AG04450 (cell line): Measurements from ENCODE around the gene TNP1. TPM values are rescaled to one million over a fixed set of nuclear protein-coding genes. Genes with fewer than 3 reads are reported as not detected.

ENCODE experiments used
- CTCF ChIA-PET: fragments of 300-600, 350-600 bp; formaldehyde crosslinking; extraction: SDS; loops from one replicate; lab custom pipeline; 2022; ENCODE audit warnings: antibody characterized with exemption, inconsistent platforms; lab: Charles Lee
- POLR2A ChIA-PET: fragments of 350-600 bp; formaldehyde crosslinking; extraction: SDS; loops from one replicate; lab custom pipeline; 2021; ENCODE audit warnings: antibody characterized with exemption, inconsistent platforms; lab: Yijun Ruan, JAX
- DNase-seq: peaks from one replicate; pipeline ENCODE4 v3.0.0-alpha.2; 2011; ENCODE audit warnings: low read depth, low spot score
- H3K27ac ChIP-seq: one replicate; pipeline ENCODE4 v1.5.1; 2012; ENCODE audit warnings: low read depth, low read length, control low read depth
- H3K27me3 ChIP-seq: one replicate; pipeline ENCODE4 v1.6.0; 2012; ENCODE audit warnings: low read length; ENCODE audit not compliant: control insufficient read depth, insufficient read depth
- H3K4me3 ChIP-seq: 2 replicates; pipeline ENCODE4 v1.5.1; 2011; ENCODE audit warnings: mild to moderate bottlenecking, low read depth, low read length, control low read depth
- H3K9me3 ChIP-seq: 2 replicates; pipeline ENCODE4 v1.5.1; 2012; ENCODE audit warnings: low read length; ENCODE audit not compliant: control insufficient read depth, insufficient read depth
- polyA plus RNA-seq: library from polyadenylated mRNA; depleted of rRNA; stranded (reverse); fragments of >200 nt; gene quantifications from 2 replicates; pipeline ENCODE4 v1.2.3, GENCODE V29; 2011
- TF ChIP-seq, protein P1 (sequence below): IDR thresholded peaks from 2 replicates; pipeline ENCODE4 v1.5.1; 2011; ENCODE audit warnings: low read depth, low read length, control low read depth, inconsistent platforms

Gene TNP1
- polyA plus RNA-seq, 1 experiment, result not detected

DNA sequence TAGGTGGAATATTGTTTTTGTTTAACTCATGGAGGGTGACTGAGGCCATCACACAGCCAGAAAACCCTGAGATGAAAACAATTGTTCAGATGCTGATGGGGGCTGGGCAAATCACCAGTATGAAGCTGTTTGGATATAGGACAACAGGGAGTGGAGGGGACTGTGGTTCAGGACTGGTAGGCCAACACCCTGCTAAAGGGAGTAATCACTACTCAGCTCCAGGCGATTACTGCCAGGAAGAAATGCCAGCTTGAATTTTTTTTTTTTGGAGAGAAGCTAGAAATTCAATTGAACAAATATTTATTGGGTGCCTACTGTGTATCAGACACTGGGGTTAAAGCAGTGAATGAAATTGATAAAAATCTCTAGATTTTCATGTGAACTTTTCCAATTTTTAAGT lies 37.4 kb downstream of the TNP1 start:
- Histone ChIP-seq H3K27me3 (peaks cover 15% of the 10 kb centered on the region), H3K4me3 (no peak overlapping the region), H3K27ac (no peak overlapping the region), H3K9me3 (no peaks in the 10 kb centered on the region; the same call in 1 of the 2 replicates)
- DNase-seq, result no peak
- ChIA-PET CTCF (no interaction called here), POLR2A (no interaction called here)
- TF ChIP-seq, protein P1, sequence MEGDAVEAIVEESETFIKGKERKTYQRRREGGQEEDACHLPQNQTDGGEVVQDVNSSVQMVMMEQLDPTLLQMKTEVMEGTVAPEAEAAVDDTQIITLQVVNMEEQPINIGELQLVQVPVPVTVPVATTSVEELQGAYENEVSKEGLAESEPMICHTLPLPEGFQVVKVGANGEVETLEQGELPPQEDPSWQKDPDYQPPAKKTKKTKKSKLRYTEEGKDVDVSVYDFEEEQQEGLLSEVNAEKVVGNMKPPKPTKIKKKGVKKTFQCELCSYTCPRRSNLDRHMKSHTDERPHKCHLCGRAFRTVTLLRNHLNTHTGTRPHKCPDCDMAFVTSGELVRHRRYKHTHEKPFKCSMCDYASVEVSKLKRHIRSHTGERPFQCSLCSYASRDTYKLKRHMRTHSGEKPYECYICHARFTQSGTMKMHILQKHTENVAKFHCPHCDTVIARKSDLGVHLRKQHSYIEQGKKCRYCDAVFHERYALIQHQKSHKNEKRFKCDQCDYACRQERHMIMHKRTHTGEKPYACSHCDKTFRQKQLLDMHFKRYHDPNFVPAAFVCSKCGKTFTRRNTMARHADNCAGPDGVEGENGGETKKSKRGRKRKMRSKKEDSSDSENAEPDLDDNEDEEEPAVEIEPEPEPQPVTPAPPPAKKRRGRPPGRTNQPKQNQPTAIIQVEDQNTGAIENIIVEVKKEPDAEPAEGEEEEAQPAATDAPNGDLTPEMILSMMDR, result no peak

DNA sequence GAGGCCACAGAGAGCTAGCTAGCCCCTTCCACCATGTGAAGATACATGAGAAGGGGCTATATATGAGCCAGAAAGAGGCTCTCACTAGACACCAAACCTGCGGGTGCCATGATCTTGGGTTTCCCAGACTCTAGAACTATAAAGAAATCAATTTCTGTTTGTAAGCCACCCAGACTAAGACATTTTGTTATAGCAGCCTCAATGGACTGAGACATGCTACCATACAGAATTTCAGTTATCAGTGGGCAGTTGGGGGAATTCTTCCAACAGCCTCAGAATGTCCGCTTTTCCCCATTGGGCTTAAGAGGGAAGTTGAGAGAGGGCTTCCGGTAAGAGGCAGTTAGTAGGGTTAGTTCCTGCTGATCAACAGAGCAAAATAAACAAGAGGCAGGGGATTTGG lies 39.2 kb downstream of the TNP1 start:
- TF ChIP-seq, protein P1, result no peak
- Histone ChIP-seq H3K9me3 (no peaks in the 10 kb centered on the region; the same call in 1 of the 2 replicates), H3K27ac (no peak overlapping the region), H3K4me3 (no peak overlapping the region), H3K27me3 (peaks cover 25% of the 10 kb centered on the region)
- ChIA-PET POLR2A (no interaction called here), CTCF (no interaction called here)
- DNase-seq, result no peak

DNA sequence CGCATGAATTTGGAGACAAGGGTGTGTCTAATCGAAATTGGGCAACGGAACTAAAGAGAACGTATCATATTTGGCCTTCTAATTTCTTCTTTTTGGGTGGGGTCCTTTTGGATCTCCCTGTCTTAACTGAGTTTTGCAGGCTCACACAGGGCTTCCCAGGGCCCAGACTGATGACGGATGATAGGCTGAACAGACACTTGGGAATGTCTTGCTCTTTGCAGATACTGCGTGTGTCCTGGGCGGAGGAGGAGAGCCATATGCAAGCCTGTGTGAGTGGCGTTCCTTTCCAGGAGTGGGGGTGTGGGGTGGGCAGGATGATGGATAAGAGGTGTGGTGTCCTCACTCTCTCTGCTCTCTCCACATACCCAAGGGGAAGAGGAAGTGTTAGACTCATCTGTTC lies 40.1 kb downstream of the TNP1 start:
- CTCF ChIA-PET, result no interaction called here
- no peak overlapping the region for H3K27ac ChIP-seq
- H3K4me3 ChIP-seq, result no peak overlapping the region
- TF ChIP-seq, protein P1, result no peak
- no peak for DNase-seq
- no peaks in the 10 kb centered on the region; the same call in 1 of the 2 replicates for H3K9me3 ChIP-seq
- peaks cover 27% of the 10 kb centered on the region for H3K27me3 ChIP-seq
- POLR2A ChIA-PET, result no interaction called here

DNA sequence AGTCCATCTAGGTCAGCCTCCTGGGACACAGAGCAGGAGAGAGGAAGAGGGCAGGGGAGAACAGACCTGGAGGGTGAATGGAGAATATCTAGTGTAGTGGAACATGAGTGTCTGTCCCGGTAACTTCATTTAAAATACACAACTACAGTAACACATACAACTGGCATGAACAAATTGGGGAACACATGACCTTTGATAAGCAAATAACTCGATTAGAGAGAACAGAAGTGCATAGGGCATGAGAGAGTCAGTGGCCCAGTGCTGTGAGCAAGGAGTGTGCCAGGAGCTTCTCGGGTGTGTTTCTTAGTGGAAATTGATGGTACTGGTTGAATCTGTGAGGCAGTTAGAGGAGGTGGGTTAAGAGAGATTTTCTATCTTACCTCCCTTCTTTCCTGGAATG lies 40.8 kb downstream of the TNP1 start:
- Histone ChIP-seq H3K4me3 (no peak overlapping the region), H3K27me3 (peaks cover 28% of the 10 kb centered on the region), H3K27ac (no peak overlapping the region), H3K9me3 (no peaks in the 10 kb centered on the region; the same call in 1 of the 2 replicates)
- no peak for DNase-seq
- CTCF ChIA-PET, result no interaction called here
- TF ChIP-seq, protein P1, result no peak
- POLR2A ChIA-PET, result no interaction called here

DNA sequence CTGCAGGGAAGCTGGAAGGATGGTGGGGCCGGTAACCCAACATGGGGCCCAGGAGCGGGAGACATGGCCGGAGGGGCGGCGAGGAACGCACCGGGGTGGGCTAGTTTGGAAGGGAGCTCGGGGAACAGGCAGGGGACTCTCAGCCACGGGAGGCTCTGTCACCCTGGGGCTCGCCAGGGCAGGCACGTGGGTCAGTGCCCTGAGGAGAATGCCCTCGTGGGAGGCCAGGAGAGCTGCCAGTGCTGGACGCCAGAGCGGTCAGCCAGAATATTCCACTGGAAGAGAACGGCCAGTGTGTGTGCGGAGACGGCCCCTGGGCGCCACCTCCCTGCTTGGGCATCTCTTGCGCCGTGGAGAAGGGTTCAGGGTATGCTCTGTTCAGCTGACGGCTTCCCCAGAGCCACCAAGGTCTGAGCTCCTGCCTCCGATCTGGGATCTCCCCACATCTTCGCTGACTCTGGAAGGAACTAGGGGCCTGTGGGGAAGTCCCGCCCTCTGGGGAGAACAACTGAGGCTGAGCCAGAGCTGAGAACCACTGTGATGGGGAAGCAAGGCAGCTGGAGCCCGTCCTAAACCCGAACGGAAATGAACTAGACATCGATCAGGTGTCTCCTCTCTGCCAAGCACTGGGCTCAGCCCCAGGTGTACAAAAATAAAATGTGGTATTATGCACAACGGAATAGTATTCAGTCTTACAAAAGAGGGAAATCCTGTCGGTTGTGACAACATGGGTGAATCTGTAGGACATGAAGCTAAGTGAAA lies 49.3 kb downstream of the TNP1 start:
- Histone ChIP-seq H3K9me3 (no peaks in the 10 kb centered on the region; the same call in 1 of the 2 replicates), H3K27me3 (peaks cover 7% of the 10 kb centered on the region), H3K4me3 (no peak overlapping the region), H3K27ac (no peak overlapping the region)
- no peak for DNase-seq
- TF ChIP-seq, protein P1, result no peak
- POLR2A ChIA-PET, result no interaction called here
- CTCF ChIA-PET, result no interaction called here
